Measurements from ENCODE around the gene TWSG1.

- TF ChIP-seq, protein P1, sequence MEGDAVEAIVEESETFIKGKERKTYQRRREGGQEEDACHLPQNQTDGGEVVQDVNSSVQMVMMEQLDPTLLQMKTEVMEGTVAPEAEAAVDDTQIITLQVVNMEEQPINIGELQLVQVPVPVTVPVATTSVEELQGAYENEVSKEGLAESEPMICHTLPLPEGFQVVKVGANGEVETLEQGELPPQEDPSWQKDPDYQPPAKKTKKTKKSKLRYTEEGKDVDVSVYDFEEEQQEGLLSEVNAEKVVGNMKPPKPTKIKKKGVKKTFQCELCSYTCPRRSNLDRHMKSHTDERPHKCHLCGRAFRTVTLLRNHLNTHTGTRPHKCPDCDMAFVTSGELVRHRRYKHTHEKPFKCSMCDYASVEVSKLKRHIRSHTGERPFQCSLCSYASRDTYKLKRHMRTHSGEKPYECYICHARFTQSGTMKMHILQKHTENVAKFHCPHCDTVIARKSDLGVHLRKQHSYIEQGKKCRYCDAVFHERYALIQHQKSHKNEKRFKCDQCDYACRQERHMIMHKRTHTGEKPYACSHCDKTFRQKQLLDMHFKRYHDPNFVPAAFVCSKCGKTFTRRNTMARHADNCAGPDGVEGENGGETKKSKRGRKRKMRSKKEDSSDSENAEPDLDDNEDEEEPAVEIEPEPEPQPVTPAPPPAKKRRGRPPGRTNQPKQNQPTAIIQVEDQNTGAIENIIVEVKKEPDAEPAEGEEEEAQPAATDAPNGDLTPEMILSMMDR (IDR thresholded peaks at IDR 0.05 in 8 of 11, conservative IDR thresholded peaks at IDR 0.05 in 3 of 11) = peak in 1 of 11 experiments; percentile 4
- no peak for TF ChIP-seq POLR2A (IDR thresholded peaks at IDR 0.05)
Measured at GRCh38 chr18:9404565-9405060, 70.0 kb downstream of the TWSG1 start.
